HCT116 (cell line): ENCODE results near the gene GDF10. TPM values are rescaled to one million over a fixed set of nuclear protein-coding genes. Genes with fewer than 3 reads are reported as not detected.

Experiments
- ATAC-seq: fragments of 200-7000 bp; cut with Tn5 transposase; 2 replicates; pipeline ENCODE4 v1.9.1; 2020; ENCODE audit warnings: mild to moderate bottlenecking, moderate library complexity
- BruUV-seq: library from RNA; stranded (reverse); fragments of 400-500 nt; replicated peaks from 2 replicates; lab custom pipeline; 2021; lab: Mats Ljungman, UMichigan
- CTCF ChIA-PET: fragments of 300-600 bp; sonication (Branson Sonifier 250); formaldehyde crosslinking; loops from one replicate; lab custom pipeline; 2021; ENCODE audit warnings: antibody characterized with exemption; lab: Charles Lee
- POLR2A ChIA-PET: fragments of 300-600, 350-600 bp; sonication (Branson Sonifier 250); formaldehyde crosslinking; loops from one replicate; lab custom pipeline; 2021; ENCODE audit warnings: antibody characterized with exemption; lab: Charles Lee
- RAD21 ChIA-PET, 2 experiments: fragments of 300-600 bp; sonication (Branson Sonifier 250); formaldehyde crosslinking; loops; one replicate each; lab custom pipeline; 2023; ENCODE audit warnings: low total read pairs in 2 of 2; ENCODE audit not compliant: uncharacterized antibody in 2 of 2, unreplicated experiment in 2 of 2, low non-redundant PET in 1 of 2; lab: Charles Lee
- DNase-seq: peaks from one replicate; pipeline ENCODE4 v3.0.0-alpha.2; 2010; ENCODE audit warnings: low read depth, low spot score
- H2AFZ ChIP-seq: fragments of 200-600 bp; shearing (Covaris generic), sonication (generic); 2 replicates; pipeline ENCODE4 v1.6.1; 2017; ENCODE audit warnings: low read depth, mixed run types, mixed read lengths, antibody characterized with exemption, low read length; ENCODE audit not compliant: poor library complexity, severe bottlenecking
- H3K27ac ChIP-seq: 2 replicates; pipeline ENCODE4 v1.5.1; 2012; ENCODE audit warnings: low read depth, low read length
- H3K27me3 ChIP-seq: fragments of 200-600 bp; sonication (generic); 2 replicates; pipeline ENCODE4 v1.6.1; 2016; ENCODE audit warnings: mixed run types, low read length, mixed read lengths; ENCODE audit not compliant: insufficient read depth
- H3K36me3 ChIP-seq, 2 experiments: fragments of 200-500 bp in 1 of 2; fragments of 200-600 bp in 1 of 2; sonication (Bioruptor generic) in 1 of 2; sonication (generic) in 1 of 2; 2 replicates each; pipeline versions ENCODE4 v1.5.1 to v1.6.1; 2014 to 2016; ENCODE audit warnings: low read length in 2 of 2, inconsistent platforms in 1 of 2, mixed read lengths in 1 of 2, mixed run types in 1 of 2; ENCODE audit not compliant: insufficient read depth in 2 of 2, control insufficient read depth in 1 of 2
- H3K4me1 ChIP-seq, 2 experiments: fragments of 200-600 bp in 1 of 2; sonication (generic) in 1 of 2; 2 replicates each; pipeline versions ENCODE4 v1.5.1 to v1.6.1; 2012 to 2017; ENCODE audit warnings: low read length in 2 of 2, inconsistent platforms in 1 of 2, mild to moderate bottlenecking in 1 of 2, mixed read lengths in 1 of 2, mixed run types in 1 of 2, moderate library complexity in 1 of 2; ENCODE audit not compliant: insufficient read depth in 2 of 2, control insufficient read depth in 1 of 2
- H3K4me2 ChIP-seq: fragments of 200-600 bp; sonication (generic); 2 replicates; pipeline ENCODE4 v1.6.1; 2017; ENCODE audit warnings: mixed run types, low read length, mixed read lengths
- H3K4me3 ChIP-seq, 2 experiments: fragments of 200-600 bp in 1 of 2; sonication (generic) in 1 of 2; replicated peaks in 1 of 2; 2 replicates each; pipeline ENCODE4 v1.5.1; 2011 to 2016; ENCODE audit warnings: low read length in 2 of 2, control low read depth in 1 of 2, low read depth in 1 of 2, mild to moderate bottlenecking in 1 of 2, mixed read lengths in 1 of 2, mixed run types in 1 of 2
- H3K79me2 ChIP-seq: fragments of 200-600 bp; sonication (generic); 2 replicates; pipeline ENCODE4 v1.6.1; 2017; ENCODE audit warnings: mild to moderate bottlenecking, mixed run types, low read length, moderate library complexity, mixed read lengths; ENCODE audit not compliant: insufficient read depth
- H3K9ac ChIP-seq: fragments of 200-600 bp; sonication (generic); 2 replicates; pipeline ENCODE4 v1.6.1; 2016; ENCODE audit warnings: low read length, mixed read lengths
- H3K9me2 ChIP-seq: fragments of 200-600 bp; sonication (generic), shearing (Covaris generic); 2 replicates; pipeline ENCODE4 v1.6.1; 2017; ENCODE audit warnings: mixed run types, mild to moderate bottlenecking, moderate library complexity; ENCODE audit not compliant: insufficient read depth
- H3K9me3 ChIP-seq, 2 experiments: fragments of 200-500 bp in 1 of 2; fragments of 200-600 bp in 1 of 2; sonication (Bioruptor generic) in 1 of 2; sonication (generic) in 1 of 2; 2 replicates each; pipeline ENCODE4 v1.6.1; 2014 to 2017; ENCODE audit warnings: low read length in 2 of 2, mixed read lengths in 2 of 2, inconsistent platforms in 1 of 2, low read depth in 1 of 2, mild to moderate bottlenecking in 1 of 2, mixed run types in 1 of 2, moderate library complexity in 1 of 2; ENCODE audit not compliant: control insufficient read depth in 1 of 2, insufficient read depth in 1 of 2
- H4K20me1 ChIP-seq: fragments of 200-600 bp; sonication (generic), shearing (Covaris generic); 2 replicates; pipeline ENCODE4 v1.6.1; 2017; ENCODE audit warnings: mixed run types, mild to moderate bottlenecking, moderate library complexity; ENCODE audit not compliant: insufficient read depth
- CBX3 ChIP-seq: IDR thresholded peaks from 2 replicates; pipeline ENCODE4 v1.6.1; 2012; ENCODE audit warnings: low read depth
- CEBPB ChIP-seq: IDR thresholded peaks from 2 replicates; pipeline ENCODE4 v1.6.1; 2012; ENCODE audit warnings: low read depth
- EZH2phosphoT487 ChIP-seq: fragments of 200-600 bp; IDR thresholded peaks from 2 replicates; pipeline ENCODE4 v1.6.1; 2018; ENCODE audit warnings: antibody characterized with exemption, borderline replicate concordance
- FOSL1 ChIP-seq: IDR thresholded peaks from 2 replicates; pipeline ENCODE4 v1.6.1; 2012; ENCODE audit warnings: low read depth
- JUND ChIP-seq: IDR thresholded peaks from 2 replicates; pipeline ENCODE4 v1.6.1; 2012
- POLR2AphosphoS5 ChIP-seq: IDR thresholded peaks from 2 replicates; pipeline ENCODE4 v1.6.1; 2011; ENCODE audit warnings: mild to moderate bottlenecking, low read depth, low read length, moderate library complexity
- SRF ChIP-seq: IDR thresholded peaks from 2 replicates; pipeline ENCODE4 v1.6.1; 2012; ENCODE audit warnings: low read depth
- intact Hi-C: fragments of 100-400 bp; cut with micrococcal nuclease; formaldehyde crosslinking; loops from 2 replicates; pipeline ENCODE4 v1.10.0; 2022
- total RNA-seq: library from RNA; stranded (reverse); gene quantifications from one replicate; pipeline ENCODE4 v1.2.1, GENCODE V29; 2021; ENCODE audit not compliant: unreplicated experiment
- TF ChIP-seq, protein P1 (sequence below), 3 experiments: fragments of 200-600 bp in 1 of 3; sonication (generic) in 1 of 3; IDR thresholded peaks in 2 of 3; conservative IDR thresholded peaks in 1 of 3; 2 replicates each; pipeline ENCODE4 v1.5.1; 2012 to 2017; ENCODE audit warnings: low read depth in 2 of 3, low read length in 2 of 3, antibody characterized with exemption in 1 of 3, borderline replicate concordance in 1 of 3, control low read depth in 1 of 3, mild to moderate bottlenecking in 1 of 3, mixed read lengths in 1 of 3, mixed run types in 1 of 3, moderate library complexity in 1 of 3; ENCODE audit not compliant: insufficient read depth in 1 of 3
- TF ChIP-seq, protein P2 (sequence below): IDR thresholded peaks from 2 replicates; pipeline ENCODE4 v1.6.1; 2011; ENCODE audit warnings: mild to moderate bottlenecking, low read length, moderate library complexity; ENCODE audit not compliant: insufficient replicate concordance; ENCODE audit errors: extremely low read depth

GDF10 gene
- total RNA-seq, 1 experiment from 2014 or later, result not detected

DNA sequence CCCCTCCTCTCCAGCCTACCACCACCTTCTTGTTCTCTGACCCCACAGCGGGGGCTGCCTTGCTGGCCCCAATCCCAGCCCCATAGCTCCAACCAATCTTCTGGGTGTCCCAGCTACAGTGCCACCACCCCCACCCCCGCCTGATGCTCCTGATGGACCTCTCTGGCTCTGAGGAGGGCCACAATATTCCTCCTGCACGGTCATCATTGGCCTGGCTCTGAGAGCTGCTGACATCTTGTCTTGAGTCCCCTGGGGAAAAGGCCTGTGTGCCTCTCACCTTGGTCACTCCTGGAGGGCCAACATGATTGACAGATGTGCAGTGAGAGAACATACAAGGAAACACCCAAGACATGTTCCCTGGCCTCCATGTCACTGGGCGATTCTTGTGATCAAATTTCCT is 29.9 kb downstream of the GDF10 start (continued):
- TF ChIP-seq, protein P1, sequence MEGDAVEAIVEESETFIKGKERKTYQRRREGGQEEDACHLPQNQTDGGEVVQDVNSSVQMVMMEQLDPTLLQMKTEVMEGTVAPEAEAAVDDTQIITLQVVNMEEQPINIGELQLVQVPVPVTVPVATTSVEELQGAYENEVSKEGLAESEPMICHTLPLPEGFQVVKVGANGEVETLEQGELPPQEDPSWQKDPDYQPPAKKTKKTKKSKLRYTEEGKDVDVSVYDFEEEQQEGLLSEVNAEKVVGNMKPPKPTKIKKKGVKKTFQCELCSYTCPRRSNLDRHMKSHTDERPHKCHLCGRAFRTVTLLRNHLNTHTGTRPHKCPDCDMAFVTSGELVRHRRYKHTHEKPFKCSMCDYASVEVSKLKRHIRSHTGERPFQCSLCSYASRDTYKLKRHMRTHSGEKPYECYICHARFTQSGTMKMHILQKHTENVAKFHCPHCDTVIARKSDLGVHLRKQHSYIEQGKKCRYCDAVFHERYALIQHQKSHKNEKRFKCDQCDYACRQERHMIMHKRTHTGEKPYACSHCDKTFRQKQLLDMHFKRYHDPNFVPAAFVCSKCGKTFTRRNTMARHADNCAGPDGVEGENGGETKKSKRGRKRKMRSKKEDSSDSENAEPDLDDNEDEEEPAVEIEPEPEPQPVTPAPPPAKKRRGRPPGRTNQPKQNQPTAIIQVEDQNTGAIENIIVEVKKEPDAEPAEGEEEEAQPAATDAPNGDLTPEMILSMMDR (IDR thresholded peaks at IDR 0.05 in 2 of 3, conservative IDR thresholded peaks at IDR 0.05 in 1 of 3; ENCODE audit: borderline replicate concordance in 1 of 3, insufficient read depth in 1 of 3, low read depth in 2 of 3, low read length in 2 of 3), result no peak
- TF ChIP-seq CEBPB (no peak), EZH2phosphoT487 (no peak), POLR2AphosphoS5 (no peak), FOSL1 (no peak), JUND (no peak), SRF (no peak), CBX3 (no peak)
- TF ChIP-seq, protein P2, sequence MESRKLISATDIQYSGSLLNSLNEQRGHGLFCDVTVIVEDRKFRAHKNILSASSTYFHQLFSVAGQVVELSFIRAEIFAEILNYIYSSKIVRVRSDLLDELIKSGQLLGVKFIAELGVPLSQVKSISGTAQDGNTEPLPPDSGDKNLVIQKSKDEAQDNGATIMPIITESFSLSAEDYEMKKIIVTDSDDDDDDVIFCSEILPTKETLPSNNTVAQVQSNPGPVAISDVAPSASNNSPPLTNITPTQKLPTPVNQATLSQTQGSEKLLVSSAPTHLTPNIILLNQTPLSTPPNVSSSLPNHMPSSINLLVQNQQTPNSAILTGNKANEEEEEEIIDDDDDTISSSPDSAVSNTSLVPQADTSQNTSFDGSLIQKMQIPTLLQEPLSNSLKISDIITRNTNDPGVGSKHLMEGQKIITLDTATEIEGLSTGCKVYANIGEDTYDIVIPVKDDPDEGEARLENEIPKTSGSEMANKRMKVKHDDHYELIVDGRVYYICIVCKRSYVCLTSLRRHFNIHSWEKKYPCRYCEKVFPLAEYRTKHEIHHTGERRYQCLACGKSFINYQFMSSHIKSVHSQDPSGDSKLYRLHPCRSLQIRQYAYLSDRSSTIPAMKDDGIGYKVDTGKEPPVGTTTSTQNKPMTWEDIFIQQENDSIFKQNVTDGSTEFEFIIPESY, result no peak
- TF ChIP-seq, all 23 proteins: peak for 0

DNA sequence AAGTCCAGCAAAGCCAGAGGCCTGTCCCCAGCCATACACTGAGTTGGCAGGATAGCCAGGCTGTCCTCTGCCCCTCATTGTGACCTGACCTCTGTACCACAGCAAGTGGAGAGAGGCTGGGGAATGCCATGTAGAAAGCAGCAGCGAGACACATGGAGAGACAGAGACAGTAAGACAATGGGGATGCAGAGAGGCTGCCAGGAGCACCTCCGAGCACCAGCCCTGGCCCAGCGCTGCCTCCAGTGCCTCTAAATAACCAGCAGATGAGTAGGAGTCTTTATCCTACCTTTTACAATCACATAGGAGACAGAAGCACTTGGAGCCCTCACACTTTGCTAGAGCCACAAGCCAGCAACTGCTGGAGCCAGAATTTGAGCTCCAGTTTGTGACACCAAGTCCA is 30.4 kb downstream of the GDF10 start:
- ChIA-PET POLR2A (no interaction called here), CTCF (no interaction called here), RAD21 (no interaction called here)
- TF ChIP-seq CBX3, result no peak
- H3K9me2 ChIP-seq, result no peaks in the 10 kb centered on the region
- H3K27ac ChIP-seq, result no peak overlapping the region
- 0 out of 2 replicates have a peak, but pooled peaks cover 9% of the 10 kb centered on the region for H3K27me3 ChIP-seq
- no peak overlapping the region for H2AFZ ChIP-seq
- H4K20me1 ChIP-seq, result no peaks in the 10 kb centered on the region
- H3K9me3 ChIP-seq, result no peaks in the 10 kb centered on the region
- H3K79me2 ChIP-seq, result no peaks in the 10 kb centered on the region
- BruUV-seq, result no TSS peak
- DNase-seq, result no peak
- no peak overlapping the region for H3K4me3 ChIP-seq
- ATAC-seq, result no peak
- no peak overlapping the region for H3K9ac ChIP-seq
- no peak overlapping the region for H3K4me2 ChIP-seq
- no peaks in the 10 kb centered on the region for H3K36me3 ChIP-seq
- H3K4me1 ChIP-seq, result peaks cover 4 to 19% of the 10 kb centered on the region in 2 experiments; a peak in 2 of 4 replicates
- intact Hi-C loops, result no loop called here
